Renal cortex interstitium (tissue), 11 donors: ENCODE results near the gene CEP76. TPM values are rescaled to one million over a fixed set of nuclear protein-coding genes. Genes with fewer than 3 reads are reported as not detected.
A peak's percentile ranks its signal among the peaks of the same experiment; 100 is the strongest.
"Not testable (repeated sequence)": the region's sequence is repeated elsewhere in the genome, so short reads cannot be mapped to it uniquely, and the experiment has no call there.

Experiments
- DNase-seq, 11 donors: peaks; one replicate each; pipeline ENCODE4 v3.0.0-alpha.2; 2013; ENCODE audit warnings: low read depth in 9 of 11, low spot score in 4 of 11; ENCODE audit errors: extremely low read depth in 1 of 11
- polyA plus RNA-seq, 3 donors: library from polyadenylated mRNA; unstranded; fragments of 120-200 nt; gene quantifications; one replicate each; pipeline ENCODE4 v1.2.1, GENCODE V29; 2013; ENCODE audit not compliant: insufficient read length in 3 of 3

CEP76 gene
- polyA plus RNA-seq, 3 donors = 10.7 to 13.3 (median 11.7) TPM

DNA sequence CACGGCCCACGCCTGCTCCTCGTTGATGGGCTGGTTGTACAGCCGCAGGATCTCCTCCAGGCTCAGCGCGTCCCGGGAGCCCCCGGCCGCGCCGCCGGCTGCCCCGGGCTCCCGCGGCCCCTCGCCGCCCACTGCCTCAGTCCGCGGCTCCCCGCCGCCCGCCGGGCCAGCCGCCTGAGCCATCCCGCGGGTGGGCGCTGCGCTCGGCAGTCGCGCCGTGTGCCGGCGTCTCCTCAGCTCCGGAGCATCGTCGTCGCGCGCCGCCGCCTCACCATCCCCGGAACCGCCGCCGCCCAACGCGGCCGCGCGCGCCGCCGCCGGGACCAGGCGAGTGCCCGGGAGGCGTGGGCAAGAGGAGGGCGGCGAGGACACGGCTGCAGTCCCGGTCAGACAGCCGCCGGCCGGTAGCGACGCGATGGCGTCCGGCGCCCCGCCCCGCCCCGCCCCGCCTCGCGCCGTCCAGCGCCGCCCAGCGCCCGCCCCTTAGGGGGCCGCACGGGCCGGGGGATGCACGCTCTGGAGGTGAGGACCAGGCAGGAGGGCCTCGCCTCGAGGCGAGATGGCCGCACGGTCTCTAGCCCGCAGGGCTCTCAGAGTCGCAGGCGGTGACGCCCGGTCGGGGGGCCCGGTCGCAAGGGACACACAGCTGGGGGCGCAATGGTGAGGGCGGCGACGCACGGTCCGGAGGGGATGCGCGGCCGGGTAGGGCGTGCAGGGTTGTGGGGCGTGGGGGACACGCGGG, 44.7 kb downstream of the CEP76 start, which contains the start of gene SPIRE1:
SPIRE1 (minus strand) TSS at position 424 of the 742 bp plus-strand sequence; CDS start at position 183, 241 bp downstream.
- peak in 6 of 11 donors; percentile 34 to 61 (median 54) for DNase-seq

DNA sequence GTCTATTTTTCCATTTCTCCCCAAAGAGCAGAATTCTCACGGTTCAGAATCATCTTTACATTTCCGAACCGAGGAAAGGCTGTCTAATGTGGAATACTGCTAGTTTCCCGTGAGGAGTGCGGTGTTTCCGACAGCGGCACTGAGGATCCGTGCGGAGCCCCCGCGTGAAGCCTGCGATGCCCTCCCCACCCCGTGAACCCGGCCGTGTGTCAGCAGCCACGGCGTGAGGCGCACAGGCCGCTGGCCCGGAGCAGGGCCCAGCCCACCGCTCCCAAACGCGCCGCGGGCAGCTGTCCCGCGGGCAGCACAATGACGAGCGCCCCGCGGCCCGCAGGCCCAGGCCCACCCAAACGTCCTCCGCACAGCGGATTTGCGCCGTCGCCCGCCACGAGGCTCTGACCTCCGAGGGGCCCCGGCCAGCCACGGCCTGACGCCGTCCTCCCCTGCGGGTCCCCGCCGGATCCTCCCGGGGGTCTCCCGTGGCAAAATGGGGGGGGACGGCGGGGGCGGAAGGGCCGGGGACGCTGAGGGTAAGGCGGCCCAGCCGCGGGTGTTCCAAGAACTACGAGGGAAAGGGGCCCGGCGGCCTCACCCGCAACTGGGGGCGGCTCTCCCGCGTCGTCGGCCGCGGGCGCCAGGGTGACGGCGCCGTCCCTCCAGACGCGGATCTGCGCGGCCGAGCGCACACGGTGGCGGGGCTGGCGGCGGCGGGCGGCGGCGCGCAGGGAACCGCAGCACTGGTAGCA, 45.4 kb downstream of the CEP76 start:
- peak in 6 of 11 donors; percentile 29 to 52 (median 36) for DNase-seq

DNA sequence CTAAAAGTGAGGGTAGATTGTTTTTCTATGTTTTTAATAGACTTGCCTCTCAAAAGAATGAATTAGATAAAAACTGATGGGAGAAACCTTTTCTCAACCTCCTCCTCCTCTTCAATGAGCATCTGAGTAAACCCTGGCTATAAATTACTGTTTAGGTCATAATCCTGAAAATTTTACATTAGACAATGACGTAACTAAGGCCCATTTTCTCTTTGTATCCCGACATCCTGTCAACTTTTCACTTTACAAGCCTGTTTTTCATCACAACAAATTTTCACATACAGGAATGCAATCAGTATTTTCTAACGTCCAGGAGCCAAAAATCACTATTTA, 46.0 kb downstream of the CEP76 start:
- peak in 3 of 11 donors; percentile 9 to 28 (median 15) for DNase-seq

DNA sequence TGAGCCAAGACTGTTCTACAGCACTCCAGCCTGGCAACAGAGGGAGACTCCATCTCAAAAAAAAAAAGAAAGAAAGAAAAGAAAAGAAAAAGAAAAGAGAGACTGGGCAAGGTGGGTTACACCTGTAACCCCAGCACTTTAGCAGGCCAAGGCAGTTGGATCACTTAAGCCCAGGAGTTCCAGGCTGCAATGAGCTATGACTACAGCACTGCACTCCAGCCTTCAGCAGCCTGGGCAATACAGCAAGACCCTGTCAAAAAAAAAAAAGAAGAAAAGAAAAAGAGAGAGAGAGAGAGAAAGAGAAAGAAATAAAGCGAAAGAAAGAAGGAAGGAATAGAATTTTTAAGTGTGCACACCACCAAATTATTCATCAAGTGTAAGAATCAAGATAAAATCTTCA, 47.6 kb downstream of the CEP76 start:
- no peak for DNase-seq

DNA sequence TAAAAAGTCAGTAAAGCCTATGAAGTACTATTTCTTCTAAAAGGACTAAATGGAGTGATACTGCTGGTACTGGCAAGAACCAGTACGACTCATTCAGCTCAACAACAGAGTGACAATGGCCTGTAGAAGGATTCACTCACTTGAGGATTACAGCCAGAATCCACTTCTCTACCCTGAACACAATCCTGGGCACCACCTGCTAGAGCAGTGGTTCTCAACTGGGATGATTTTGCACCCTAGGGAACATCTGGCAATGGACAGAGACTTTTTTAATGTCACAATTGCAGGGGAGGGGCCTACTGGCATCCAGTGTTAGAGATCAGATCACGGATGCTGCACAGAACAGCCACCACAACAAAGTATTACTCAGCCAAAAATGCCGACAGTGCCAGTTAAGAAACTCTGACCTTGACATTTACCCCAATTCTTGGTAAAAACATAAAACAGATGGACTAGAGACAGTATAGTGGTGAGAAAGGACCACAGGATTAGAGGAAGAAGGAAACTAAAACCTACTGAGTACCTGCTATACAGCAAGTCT, 49.6 kb downstream of the CEP76 start:
- DNase-seq = no peak

DNA sequence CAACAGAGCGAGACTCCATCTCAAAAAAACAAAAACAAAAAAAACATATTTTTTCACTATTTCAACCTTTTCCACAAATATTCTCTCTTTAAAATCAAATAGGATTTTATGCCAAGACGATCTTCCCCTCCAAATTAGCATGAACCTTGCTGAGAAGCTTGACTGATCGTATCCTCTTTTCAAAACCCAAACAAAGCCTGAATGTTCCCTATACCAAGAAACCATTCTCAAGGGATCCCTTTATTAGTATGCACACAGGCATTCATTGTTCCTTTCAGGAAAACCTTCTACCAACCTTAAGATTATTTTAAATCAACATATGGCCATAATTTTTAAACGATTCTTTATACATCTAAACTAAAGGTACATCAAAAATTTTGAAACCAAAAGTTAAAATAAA, 50.9 kb downstream of the CEP76 start:
- no peak for DNase-seq

DNA sequence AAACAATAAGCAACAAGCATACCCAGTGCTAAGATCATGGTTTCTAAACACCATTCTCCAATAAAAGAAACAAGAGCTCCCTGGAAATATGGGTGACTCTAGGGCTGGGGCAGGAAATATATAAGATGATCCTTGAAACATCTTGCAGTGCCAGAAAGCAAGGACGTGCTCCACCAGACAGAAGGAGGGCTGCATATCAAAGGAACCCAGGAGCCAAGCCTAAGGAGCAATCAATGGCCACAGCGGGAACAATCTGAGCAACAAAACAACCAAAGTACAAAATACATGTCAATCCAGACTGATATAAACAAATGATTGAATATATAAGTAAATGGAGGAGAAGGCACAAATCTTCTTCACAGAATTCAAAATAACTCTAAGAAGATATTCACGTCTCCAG, 54.8 kb downstream of the CEP76 start:
- no peak for DNase-seq

DNA sequence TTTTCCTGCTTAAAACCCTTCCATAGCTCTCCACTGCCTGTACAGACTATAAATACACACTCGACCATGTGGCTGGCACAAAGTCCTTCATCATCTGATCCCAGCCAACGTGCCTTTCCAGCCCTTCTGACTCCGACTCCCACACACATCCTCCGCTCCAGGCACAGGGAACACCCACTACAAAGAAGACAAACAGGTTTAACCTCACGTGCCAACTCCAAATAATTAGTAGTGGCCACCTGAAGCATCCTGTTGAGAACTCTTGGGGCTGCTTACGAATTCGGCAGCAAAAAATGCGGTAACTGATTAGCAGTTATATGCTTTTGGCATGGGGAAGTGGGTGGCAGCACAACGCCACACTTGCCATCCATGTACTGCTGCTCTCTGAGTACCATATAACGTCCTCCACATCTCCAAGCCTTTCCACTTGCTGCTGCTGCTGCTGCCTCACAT, 56.7 kb downstream of the CEP76 start:
- peak in 3 of 11 donors; percentile 9 to 39 (median 10) for DNase-seq

DNA sequence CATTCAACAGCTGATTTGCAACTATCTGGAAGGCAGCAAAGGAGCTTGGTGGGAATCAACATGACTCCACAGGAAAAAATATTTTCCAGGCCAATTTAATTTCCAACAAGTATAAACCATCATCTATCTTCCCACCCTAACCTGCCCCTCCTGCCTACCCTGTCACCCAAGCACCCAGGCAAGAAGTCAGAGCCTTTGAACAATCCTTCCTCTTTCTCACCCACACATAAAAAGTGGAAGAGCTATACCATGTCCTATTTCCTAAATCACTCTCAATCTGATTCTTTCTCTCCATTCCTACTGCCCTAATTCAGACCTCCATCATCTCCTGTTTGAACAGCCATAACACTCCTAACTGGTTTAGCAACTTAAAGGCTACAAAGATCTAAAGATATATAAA, 57.3 kb downstream of the CEP76 start:
- no peak for DNase-seq

DNA sequence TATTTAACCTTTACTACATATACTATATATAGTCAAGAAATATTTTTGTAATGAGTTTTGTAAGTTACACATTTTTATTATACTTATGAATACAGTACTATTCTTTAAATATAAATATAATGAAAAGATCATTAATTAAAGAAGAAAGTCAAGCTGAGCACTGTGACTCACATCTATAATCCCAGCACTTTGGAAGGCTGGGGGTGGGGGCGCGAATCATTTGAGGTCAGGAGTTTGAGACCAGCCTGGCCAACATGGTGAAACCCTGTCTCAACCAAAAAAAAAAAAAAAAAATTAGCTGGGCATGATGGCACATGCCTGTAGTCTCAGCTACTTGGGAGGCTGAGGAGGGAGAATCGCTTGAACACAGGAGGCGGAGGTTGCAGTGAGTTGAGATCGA, 58.8 kb downstream of the CEP76 start:
- not testable (repeated sequence) for DNase-seq

DNA sequence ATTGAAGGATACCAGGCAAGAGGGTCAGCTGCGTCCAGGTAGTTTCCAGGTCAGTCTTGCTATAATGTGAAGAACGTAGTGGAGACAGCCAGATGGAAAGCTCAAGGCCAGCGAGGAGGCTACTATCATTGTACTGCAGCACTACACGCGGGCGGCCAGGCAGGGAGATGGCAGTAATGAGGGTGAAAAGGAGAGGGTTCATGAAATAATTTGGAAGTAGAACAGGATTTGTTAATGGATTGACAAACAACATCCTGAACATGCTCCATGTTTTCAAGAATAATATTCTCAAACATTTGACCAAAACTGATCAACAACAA, 61.7 kb downstream of the CEP76 start:
- no peak for DNase-seq

DNA sequence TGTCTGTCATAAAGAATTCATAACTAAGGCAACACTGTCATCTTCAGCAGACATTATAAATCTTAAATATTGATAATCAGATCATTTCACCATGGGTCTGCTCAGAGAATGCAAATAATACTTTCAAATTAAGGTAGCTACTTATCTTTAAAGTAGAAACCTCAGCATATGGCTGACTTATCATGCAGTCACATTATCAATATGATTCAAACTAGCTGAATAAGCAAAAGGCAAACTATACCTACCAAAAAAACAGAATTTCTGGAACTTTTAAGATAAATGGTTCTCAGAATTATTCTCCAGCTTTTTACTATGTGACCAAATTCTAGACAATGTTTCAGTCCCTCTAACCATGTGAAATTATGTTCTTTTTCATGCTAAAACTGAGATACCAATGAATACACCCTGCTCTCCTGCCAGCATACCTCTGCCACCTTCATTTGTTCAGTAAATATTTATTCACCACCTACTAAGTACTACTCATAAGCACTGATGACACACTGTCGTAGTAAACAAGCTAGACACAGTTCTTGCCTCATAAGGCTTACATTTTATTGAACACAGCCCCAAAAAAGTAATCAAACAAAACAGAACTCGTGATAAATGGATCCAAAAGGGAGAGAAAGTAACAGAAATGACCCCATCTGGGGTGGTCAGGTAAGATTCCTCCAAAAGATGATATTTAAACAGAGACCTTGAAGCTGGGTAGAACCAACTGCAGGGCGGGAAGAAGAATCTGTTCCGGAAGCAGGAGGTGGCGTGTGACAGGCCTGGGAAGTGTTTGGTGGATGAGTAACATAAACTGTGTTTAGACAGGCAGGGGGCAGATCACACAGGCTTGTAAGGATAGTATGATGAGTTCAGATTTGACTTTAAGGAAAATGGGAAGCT, 62.3 kb downstream of the CEP76 start:
- DNase-seq = no peak

DNA sequence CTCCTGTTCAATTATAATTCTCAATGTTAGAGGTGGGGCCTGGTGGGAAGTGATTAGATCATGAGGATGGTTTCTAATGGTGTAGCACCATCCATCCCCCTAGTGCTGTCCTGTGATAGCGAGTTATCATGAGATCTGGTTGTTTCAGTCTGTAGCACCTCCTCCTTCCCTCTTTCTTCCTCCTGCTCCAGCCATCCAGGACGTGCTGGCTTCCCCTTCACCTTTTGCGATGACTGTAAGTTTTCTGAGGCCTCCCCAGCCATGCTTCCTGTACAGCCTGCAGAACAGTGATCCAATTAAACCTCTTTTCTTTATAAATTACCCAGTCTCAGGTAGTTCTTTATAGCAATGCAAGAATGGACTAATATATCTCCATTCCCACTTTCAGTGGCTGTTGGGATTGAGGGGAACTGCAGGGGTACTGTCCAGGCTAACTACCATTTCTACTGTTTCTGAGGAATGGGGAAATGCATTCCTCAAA, 63.8 kb downstream of the CEP76 start:
- no peak for DNase-seq

DNA sequence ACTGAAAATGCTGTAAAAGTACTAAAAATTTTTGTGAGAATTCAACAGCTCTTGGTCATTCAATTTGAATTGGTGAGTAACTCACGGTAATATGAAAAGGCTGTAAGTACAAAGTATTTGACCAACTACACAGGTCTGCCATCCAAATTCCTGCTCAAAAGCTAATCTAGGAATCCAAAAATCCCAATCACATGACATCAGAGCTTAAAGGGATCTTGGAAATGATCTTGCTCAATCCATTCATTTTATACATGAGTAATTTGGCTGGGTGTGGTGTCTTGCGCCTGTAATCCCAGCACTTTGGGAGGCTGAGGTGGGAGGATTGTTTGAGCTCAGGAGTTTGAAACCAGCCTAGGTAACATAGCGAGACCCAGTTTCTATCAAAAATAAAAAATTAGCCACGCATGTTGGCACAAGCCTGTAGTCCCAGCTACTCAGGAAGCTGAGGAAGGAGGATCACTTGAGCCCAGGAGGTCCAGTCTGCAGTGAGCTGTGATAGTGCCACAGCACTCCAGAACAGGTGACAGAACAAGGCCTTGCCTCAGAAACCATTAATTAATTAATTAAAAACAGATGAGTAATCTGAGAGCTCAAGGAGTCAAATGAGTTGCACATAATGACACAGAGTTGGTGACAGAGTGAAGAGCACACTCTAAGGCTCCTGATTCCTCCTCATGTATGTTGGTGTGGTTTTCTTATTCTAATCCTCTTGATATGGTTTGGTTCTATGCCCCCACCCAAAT, 64.5 kb downstream of the CEP76 start:
- no peak for DNase-seq

DNA sequence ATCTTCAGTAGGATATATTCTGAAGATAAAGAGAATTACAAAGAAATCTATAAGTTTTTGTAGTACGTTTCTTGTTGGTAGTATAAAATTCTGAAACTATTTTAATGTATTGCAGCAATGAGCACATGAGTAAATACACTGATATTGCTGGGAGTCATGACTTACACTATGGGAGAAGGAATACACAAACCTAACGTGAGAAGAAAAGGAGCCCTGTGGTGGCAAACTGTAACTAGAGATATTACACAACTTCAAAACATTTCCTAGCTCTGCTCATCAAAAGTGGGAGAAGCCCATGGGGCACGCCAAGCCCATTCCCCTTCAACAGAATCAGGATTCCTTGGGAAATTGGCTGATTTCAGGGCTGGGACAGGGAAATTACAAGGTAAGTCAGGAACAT, 65.1 kb downstream of the CEP76 start:
- DNase-seq = no peak

DNA sequence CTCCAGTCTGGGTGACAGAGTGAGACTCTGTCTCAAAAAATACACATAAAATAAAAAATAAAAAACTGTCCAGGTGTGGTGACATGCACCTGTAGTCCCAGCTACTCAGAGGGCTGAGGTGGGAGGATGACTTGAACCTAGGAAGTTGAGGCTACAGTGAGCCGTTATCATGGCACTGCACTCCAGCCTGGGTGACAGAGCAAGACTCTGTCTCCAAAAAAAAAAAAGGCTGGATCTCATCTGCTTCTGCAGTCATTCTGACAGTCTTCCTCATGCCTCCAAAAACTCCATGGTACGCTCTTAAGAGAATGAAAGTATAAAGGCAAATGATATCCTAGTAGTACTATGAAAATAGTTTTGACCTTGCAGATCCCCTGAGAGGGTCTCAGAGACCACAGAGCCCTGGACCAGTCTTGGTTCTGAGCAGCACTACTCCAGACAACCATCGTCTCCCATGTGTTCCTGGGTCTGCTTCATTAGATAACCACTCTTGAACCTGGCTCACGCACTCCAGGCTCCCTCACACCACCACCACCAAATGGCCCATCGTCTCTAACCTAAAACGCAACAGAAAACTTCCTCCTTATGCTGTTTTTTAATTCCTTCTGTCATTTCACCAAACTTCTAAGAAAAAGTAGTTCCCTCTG, 70.6 kb downstream of the CEP76 start:
- DNase-seq = no peak

DNA sequence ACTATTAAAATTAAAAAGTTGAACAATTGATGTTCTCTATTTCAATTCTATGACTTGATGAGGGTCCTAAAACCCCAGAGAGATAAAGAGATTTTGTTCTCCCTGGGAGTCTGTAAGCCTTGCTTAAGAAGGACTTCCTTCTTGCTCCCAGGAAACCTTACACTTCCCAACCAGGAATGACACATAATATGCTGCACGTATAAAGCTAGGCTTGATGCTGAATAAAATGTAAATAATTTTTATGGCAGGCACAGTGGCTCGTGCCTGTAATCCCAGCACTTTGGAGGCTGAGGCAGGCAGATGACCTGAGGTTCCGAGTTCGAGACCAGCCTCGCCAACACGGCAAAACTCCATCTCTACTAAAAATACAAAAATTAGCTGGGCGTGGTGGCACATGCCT, 72.4 kb downstream of the CEP76 start:
- DNase-seq = no peak
